ENCODE measurements around the gene SHMT2.

SHMT2 gene

DNA sequence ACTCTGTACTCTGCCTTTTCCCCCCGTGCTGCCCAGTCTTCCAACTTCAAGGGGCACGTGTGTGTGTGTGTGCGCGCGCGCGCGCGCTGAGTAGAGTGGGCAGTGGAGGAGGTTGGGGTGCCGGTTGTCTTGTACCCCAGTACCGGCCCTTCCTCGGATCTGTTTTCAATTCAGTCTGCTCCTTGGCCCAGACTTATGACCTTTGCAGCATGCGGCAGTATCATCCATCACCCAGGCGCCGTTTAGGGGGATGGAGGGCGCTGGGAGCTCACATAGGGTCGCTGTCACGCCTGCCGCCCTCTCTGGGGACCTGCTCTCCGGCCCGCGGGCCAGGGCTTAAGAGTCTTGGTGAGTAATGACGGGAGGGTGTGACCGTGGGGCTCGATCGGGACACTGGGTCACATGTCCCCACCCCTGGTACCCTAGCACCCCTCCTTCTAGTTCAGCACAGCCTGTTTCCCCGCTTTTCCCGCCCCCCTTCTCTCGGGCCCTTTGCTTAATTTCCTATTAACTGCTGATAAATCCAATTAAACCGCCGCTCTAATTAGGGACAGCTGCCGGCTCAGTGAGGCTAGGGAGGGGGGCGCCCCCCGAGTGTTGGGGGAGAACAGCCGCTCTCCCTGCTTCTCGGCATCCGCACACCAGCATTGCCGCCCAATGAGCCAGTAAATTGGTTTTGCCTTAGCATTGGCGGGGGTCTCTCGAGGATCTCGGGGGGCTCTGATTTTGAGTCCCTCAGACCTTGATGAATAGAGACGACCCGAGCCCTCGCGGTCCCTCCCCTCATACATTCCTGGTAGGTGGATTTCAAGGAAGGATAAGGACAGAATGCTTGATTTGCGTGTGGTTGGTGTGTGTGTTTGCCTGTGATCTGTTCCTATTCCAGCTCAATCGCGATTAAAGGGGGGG lies 12.1 kb downstream of the SHMT2 start:
- no peak for DNase-seq

- DNase-seq: no peak
Measured at GRCh38 chr12:57242329-57242690, 12.8 kb downstream of the SHMT2 start.

- peak; percentile 52 to 69 for DNase-seq
Measured at GRCh38 chr12:57242691-57243454, 13.4 kb downstream of the SHMT2 start.

DNA sequence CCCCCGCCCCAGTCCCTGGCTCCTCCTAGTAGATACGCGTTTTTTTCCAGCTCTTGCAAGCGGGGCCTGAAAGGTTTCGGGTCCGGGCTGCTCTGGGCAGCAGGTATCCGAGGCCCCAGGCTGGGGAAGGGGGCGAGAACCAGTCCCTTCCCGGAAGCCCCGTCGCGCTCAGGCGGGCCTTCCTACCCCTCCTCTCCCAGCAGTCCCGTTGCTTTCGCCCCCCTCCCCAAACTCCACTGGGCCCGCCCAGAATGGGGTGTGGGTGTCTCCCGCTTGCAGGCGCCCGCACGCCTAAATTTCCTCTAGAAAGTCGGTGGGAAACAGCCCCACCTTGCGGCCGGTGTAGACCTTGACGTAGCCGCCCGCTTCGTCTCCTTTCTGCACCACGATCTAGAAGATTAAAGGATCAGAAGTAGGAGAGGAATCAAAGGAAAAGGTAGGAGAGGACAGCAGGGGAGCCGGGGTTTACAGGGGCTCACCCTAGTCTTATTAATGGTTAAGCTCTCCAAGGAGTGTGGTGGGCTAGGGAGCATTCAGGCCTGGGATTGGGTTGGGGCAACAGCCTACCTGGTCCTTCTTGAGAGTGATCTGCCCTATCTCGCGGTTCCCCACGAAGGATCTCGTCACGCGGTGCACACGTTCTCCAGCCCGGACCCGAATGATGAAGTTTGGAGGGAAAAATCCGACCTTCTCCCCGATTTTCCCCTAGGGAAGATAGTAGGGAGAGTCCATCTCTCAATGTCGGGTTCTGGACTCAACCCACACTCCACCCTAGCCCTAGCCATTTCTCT lies 14.2 kb downstream of the SHMT2 start:
- DNase-seq: peak; percentile 75 to 83

DNA sequence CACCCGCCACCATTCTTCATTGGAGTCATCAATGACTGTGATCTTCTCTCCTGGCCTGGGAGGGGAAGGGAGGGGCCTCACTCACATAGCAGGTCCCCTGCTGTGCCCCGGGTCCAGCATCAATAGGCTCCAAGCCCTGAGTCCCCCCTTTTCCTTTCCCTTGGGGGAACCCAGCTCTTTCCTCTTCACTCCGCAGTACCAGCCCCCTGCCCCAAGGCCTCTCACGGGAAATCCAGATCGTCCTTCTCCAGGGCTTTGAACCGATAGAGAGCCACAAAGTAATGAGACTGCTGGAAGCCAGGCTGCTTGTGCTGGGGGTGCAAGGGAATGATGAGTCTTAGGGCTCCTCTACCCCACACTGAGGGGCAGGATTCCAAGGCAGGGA lies 14.8 kb downstream of the SHMT2 start:
- DNase-seq: no peak

- DNase-seq: no peak
Measured at GRCh38 chr12:57247041-57247440, 17.5 kb downstream of the SHMT2 start.

DNA sequence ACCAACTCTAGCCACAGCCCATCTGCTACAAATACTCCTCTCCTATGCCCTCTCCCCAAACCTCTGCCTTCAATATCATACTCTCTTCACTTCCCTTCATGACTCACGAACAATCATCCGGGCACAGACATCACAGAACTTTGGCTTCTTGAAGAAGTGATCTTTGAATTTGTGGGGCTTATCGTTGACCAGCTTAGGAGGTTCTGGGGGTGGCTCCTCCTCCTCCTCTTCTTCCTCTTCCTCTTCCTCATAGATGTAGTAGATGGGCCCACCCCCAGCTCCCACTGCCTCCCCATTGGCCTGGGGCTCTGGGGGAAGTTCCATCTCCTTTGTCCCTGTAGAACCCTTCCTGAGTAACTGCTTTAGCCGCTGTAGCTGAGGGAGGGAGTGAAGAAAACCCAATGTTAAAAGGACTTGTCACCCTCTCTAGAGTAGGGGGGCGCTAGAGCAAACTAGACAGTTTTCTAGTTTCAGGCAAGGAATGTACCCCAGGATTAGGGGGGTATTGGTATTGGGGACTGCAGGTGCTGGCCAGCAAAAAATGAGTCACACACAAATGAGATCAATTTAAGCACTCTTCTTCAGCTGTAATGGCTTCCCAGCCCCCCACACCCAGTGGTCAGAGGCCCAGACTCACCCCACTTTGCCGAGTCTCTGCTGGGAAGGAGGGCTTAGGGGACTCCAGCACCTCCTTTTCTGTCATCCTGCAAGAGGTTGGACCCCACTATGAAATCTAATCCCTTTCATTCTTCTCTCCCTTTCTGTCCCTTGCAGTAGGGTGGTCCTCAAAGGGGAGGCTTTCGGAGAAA lies 19.6 kb downstream of the SHMT2 start:
- no peak for DNase-seq

GRCh38 chr12:57250541-57250940 lies 21.0 kb downstream of the SHMT2 start:
- no peak for DNase-seq

GRCh38 chr12:57250956-57251355 lies 21.4 kb downstream of the SHMT2 start, which contains the start of gene STAC3:
Gene STAC3, minus strand, starts transcription at chr12:57251187. Its CDS starts 1,551 bp downstream, at chr12:57249636.
- DNase-seq: no peak

DNA sequence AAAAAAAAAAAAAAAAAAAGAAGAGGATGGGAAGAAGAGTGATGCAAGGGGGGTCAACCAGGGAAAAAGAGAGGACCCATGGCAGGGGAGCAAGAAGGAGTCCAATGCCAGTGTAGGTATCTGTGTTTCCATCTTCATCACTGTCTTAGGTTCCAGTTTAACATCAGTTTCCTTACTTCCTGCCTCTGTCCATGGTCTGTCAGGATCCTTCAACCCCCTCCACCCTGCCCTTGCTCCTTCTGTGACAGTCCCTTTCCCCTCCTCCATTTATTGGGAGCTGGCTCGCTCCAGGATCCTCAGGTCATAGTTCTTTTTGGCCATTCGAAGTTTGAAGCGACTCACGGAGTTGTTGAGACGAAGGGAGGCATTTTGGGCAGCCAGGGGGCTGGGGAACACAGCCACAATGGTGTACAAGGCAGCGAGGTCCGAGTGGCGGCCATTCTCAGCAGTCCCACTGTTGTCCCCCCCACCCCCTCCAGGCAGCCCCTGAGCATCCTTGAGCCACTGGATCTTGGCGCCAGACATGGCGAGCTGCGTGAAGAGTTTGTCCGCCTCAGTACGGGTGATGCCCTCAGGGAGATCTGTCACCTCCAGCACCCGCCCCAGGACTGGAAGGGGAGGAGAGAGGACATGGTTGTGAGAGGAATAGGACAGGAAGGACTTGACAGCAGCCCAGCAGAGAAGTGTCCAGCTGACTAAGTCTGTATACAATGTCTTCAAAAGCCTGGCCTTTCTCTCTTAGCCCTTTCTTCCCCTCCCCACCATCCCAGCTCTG lies 25.2 kb downstream of the SHMT2 start:
- DNase-seq: no peak

GRCh38 chr12:57255916-57256315 lies 26.4 kb downstream of the SHMT2 start:
- DNase-seq: no peak

DNA sequence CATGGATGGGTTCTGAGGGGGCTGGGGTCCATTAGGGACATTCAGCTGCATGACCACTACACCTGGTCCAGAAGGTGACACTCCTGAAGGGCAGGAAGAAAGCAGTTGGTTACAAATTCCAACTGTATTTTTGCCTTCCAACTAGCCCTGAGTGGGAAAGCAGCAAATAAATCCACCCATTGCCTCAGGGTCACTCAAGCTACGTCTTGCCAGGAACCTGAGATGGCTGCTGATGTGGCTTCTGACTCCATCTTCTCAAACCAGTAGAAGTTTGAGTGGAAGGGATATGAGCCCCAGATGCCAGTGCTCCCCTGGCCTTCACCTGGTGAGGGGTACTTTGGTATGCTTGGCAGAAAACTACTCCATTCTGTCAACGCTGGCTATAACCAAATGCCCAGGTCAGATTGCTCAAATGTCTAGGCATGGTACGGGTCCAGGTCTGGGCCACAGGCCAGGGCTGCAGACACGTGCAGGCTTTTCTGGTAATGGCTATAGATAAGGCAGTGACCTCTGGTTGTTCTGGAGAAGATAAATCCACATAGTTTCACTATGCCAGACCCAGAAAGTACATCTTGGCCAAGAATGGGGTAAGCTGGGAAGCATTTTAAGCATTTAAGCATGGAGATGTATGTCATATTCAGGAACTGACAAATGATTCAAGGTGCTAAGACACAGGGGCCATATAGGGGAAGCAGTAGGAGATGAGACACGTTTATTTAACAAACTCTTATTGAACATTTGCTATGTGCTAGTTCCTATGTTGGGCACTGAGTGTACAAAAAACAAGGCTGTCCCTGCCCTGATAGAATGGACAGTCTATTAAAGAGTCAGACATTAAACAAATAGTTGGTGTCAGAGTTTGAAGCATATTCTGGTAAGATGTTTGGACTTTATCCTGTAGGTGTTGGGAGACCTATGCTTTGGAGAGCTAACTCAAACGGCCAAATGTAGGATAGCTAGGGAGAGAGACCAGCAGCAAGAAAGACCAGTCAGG lies 29.8 kb downstream of the SHMT2 start:
- no peak for DNase-seq

DNA sequence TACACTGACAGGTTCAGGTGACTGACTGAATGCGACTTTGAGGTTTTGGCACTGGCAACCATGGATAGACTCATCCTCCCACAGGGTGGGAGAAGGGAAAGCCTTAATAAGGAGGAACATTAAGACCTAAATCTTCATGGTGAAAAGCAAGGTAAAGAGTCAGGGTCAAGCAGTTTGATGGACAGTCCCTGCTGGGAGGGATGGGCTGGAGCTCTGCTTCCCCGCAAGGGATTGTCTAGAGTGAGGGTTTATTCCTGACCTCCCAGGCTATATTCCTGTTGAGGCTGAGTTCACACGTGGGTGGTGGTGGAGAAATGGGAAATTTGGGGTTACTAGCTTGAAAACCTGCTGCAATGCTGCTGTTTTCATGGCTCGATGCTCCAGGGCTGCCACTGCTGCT lies 30.9 kb downstream of the SHMT2 start:
- DNase-seq: no peak

- no peak for DNase-seq
Measured at GRCh38 chr12:57261428-57261865, 31.9 kb downstream of the SHMT2 start.

- no peak for DNase-seq
Measured at GRCh38 chr12:57262126-57262822, 32.8 kb downstream of the SHMT2 start.

DNA sequence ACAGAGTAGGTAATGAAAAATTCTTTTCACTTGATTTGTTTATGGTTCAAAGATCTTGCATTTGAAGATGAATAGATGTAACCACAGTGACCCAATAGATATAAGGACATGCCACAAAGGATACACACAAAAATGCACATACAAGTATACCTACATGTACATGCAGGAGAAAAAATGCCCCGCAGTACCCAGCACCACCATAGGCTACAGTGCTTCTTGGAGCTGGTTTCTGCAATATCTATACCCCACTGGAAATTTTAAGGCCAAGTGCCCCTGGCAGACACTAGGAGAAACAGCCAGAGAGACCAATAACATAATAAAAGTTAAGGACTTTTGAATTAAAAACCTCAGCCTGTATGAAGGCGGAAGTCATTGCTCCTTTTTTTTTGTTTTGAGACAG lies 33.6 kb downstream of the SHMT2 start:
- no peak for DNase-seq

DNA sequence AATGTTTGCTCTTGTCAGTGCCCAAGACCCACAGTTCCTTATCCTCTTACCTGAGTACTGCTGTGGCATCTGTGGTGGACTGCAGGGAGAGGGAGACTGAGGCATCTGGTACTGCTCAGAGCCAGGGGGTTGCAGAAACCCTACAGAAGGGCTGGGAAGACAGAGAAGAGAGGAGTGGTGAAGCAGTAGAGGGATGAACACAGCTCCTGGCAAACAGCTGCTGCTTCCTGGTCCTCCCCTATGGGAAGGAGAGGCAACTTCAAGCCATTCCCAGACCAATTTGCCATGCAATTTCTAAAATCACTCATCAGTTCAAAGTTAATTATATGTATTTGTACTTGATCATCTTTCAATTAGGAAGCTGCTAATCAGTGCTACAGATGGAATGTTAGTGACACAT lies 37.2 kb downstream of the SHMT2 start:
- DNase-seq: no peak

- DNase-seq: no peak
Measured at GRCh38 chr12:57268264-57268663, 38.8 kb downstream of the SHMT2 start.

- no peak for DNase-seq
Measured at GRCh38 chr12:57270966-57271470, 41.5 kb downstream of the SHMT2 start.
